Caco-2 (cell line): Measurements from ENCODE around the gene RBM17. TPM values are rescaled to one million over a fixed set of nuclear protein-coding genes. Genes with fewer than 3 reads are reported as not detected.

Experiments
- BruUV-seq: library from RNA; stranded (reverse); fragments of 400-500 nt; replicated peaks from 2 replicates; lab custom pipeline; 2021; lab: Mats Ljungman, UMichigan
- CTCF ChIA-PET: fragments of 300-600 bp; sonication (Branson Sonifier 250); formaldehyde crosslinking; loops from one replicate; lab custom pipeline; 2022; ENCODE audit warnings: antibody characterized with exemption; lab: Charles Lee
- POLR2A ChIA-PET: fragments of 300-600 bp; sonication (Branson Sonifier 250); formaldehyde crosslinking; loops from one replicate; lab custom pipeline; 2022; ENCODE audit warnings: antibody characterized with exemption; lab: Charles Lee
- DNase-seq, 2 experiments: peaks; one replicate each; pipeline versions ENCODE4 v3.0.0 to v3.0.0-alpha.2; 2020 to 2022
- H3K27me3 ChIP-seq: replicated peaks from 2 replicates; pipeline ENCODE4 v1.6.0; 2011; ENCODE audit warnings: low read length; ENCODE audit not compliant: control insufficient read depth, insufficient read depth
- H3K36me3 ChIP-seq: 2 replicates; pipeline ENCODE4 v1.5.1; 2011; ENCODE audit warnings: low read length; ENCODE audit not compliant: control insufficient read depth, insufficient read depth
- H3K4me1 ChIP-seq: fragments of 250-450 bp; sonication (Bioruptor Pico); 2 replicates; pipeline ENCODE4 v1.5.1; 2020; ENCODE audit warnings: mild to moderate bottlenecking
- H3K4me3 ChIP-seq: 2 replicates; pipeline ENCODE4 v1.5.1; 2011; ENCODE audit warnings: low read depth, mild to moderate bottlenecking, control low read depth, low read length
- H3K9me3 ChIP-seq: fragments of 250-450 bp; sonication (Bioruptor Pico); 2 replicates; pipeline ENCODE4 v1.5.1; 2020; ENCODE audit warnings: mild to moderate bottlenecking, moderate library complexity
- H3K27ac Mint-ChIP-seq: one replicate; pipeline ENCODE4 v1.8.0; 2022; ENCODE audit warnings: mixed read lengths; ENCODE audit not compliant: unreplicated experiment
- H3K27me3 Mint-ChIP-seq: one replicate; pipeline ENCODE4 v1.8.0; 2022; ENCODE audit warnings: mixed read lengths; ENCODE audit not compliant: insufficient read depth, unreplicated experiment
- H3K36me3 Mint-ChIP-seq: one replicate; pipeline ENCODE4 v1.8.0; 2022; ENCODE audit warnings: mild to moderate bottlenecking, mixed read lengths; ENCODE audit not compliant: insufficient read depth, unreplicated experiment
- H3K4me1 Mint-ChIP-seq: one replicate; pipeline ENCODE4 v1.8.0; 2022; ENCODE audit warnings: low read depth, mixed read lengths; ENCODE audit not compliant: unreplicated experiment
- H3K4me3 Mint-ChIP-seq: one replicate; pipeline ENCODE4 v1.8.0; 2022; ENCODE audit warnings: mild to moderate bottlenecking, moderate library complexity, mixed read lengths; ENCODE audit not compliant: unreplicated experiment
- H3K9me3 Mint-ChIP-seq: one replicate; pipeline ENCODE4 v1.8.0; 2022; ENCODE audit warnings: mixed read lengths; ENCODE audit not compliant: unreplicated experiment
- intact Hi-C: fragments of 100-400 bp; cut with micrococcal nuclease; formaldehyde crosslinking; loops from one replicate; pipeline ENCODE4 v1.10.0; 2022; ENCODE audit not compliant: unreplicated experiment
- total RNA-seq: library from RNA; stranded (reverse); gene quantifications from 2 replicates; pipeline ENCODE4 v1.2.3, GENCODE V29; 2022
- TF ChIP-seq, protein P1 (sequence below), 2 experiments: fragments of 200-600 bp in 1 of 2; IDR thresholded peaks; 1 replicate in 1 of 2; 2 replicates in 1 of 2; pipeline versions ENCODE4 v1.5.1 to v1.8.0; 2011 to 2022; ENCODE audit warnings: antibody characterized with exemption in 1 of 2, control low read depth in 1 of 2, inconsistent platforms in 1 of 2, low read depth in 1 of 2, low read length in 1 of 2, mild to moderate bottlenecking in 1 of 2, moderate library complexity in 1 of 2; ENCODE audit not compliant: insufficient read depth in 1 of 2, severe bottlenecking in 1 of 2, unreplicated experiment in 1 of 2

RBM17 gene
- total RNA-seq, 1 experiment from 2014 or later = 290 TPM

DNA sequence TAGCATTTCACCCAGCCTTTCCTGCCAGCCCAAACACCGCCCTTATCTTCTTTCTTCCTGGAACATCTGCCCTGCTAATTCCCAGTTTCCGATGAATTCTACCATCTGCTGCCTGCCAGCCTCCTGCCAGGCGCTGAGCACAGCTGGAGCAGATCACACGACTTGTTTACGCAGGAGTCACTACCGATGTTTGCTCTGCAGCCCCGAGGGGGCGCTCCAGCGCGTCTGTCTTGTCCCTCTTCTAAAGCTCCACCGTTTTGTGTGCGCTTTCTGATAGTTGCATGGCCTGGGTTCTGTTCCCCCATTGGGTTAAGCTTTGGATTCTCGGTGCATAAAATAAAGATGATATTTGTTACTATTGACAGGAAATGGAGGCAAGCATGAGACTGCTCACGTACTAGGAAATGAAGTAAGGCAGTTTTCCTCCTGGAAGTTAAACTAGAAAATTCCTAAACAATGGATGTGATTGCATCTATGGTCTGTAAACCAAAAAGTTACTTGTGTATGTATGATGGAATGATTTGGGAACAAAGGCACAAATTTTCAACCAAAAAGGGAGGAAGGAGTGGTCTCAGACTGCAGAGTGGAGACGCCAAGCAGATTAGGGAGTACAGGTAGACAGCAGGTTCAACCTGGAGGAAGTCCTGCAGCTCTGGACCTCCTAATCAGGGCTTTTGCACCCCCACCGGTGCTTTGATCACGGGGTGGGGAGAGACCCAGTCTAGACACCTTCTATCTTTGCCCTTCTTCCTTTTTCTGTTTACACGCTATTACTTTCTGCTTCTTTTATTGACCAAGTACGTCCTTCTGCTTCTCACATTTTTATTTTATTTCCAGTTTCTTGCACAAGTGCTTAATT lies 2.2 kb upstream of the RBM17 start:
- ChIA-PET POLR2A (no interaction called here), CTCF (interaction anchor here (0.5 to 1.7 kb wide), 13 partner anchors 10 to 320 kb away, joined by 3 to 19 read pairs (median 4); partner anchors contain the start of gene PFKFB3)
- Mint-ChIP-seq H3K4me3 (peak overlapping the region; percentile 13), H3K36me3 (no peaks in the 10 kb centered on the region), H3K27me3 (peaks cover 26% of the 10 kb centered on the region), H3K4me1 (peaks cover 30% of the 10 kb centered on the region), H3K27ac (no peak overlapping the region), H3K9me3 (no peaks in the 10 kb centered on the region)
- no peaks in the 10 kb centered on the region for H3K36me3 ChIP-seq
- TF ChIP-seq, protein P1, sequence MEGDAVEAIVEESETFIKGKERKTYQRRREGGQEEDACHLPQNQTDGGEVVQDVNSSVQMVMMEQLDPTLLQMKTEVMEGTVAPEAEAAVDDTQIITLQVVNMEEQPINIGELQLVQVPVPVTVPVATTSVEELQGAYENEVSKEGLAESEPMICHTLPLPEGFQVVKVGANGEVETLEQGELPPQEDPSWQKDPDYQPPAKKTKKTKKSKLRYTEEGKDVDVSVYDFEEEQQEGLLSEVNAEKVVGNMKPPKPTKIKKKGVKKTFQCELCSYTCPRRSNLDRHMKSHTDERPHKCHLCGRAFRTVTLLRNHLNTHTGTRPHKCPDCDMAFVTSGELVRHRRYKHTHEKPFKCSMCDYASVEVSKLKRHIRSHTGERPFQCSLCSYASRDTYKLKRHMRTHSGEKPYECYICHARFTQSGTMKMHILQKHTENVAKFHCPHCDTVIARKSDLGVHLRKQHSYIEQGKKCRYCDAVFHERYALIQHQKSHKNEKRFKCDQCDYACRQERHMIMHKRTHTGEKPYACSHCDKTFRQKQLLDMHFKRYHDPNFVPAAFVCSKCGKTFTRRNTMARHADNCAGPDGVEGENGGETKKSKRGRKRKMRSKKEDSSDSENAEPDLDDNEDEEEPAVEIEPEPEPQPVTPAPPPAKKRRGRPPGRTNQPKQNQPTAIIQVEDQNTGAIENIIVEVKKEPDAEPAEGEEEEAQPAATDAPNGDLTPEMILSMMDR (IDR thresholded peaks at IDR 0.05; ENCODE audit: insufficient read depth in 1 of 2, low read depth in 1 of 2, low read length in 1 of 2, severe bottlenecking in 1 of 2, unreplicated experiment in 1 of 2) = peak; percentile 89 to 98
- no peaks in the 10 kb centered on the region for H3K9me3 ChIP-seq
- DNase-seq = peak; percentile 88 to 89
- no peaks in the 10 kb centered on the region for H3K4me1 ChIP-seq
- H3K27me3 ChIP-seq = no peaks in the 10 kb centered on the region; the same call in 1 of the 2 replicates
- intact Hi-C loops = loop anchor here (1.0 to 5.0 kb wide), 3 partner anchors 76 to 320 kb away; partner anchors contain the start of gene PFKFB3
- H3K4me3 ChIP-seq = no peak overlapping the region
- no TSS peak for BruUV-seq

DNA sequence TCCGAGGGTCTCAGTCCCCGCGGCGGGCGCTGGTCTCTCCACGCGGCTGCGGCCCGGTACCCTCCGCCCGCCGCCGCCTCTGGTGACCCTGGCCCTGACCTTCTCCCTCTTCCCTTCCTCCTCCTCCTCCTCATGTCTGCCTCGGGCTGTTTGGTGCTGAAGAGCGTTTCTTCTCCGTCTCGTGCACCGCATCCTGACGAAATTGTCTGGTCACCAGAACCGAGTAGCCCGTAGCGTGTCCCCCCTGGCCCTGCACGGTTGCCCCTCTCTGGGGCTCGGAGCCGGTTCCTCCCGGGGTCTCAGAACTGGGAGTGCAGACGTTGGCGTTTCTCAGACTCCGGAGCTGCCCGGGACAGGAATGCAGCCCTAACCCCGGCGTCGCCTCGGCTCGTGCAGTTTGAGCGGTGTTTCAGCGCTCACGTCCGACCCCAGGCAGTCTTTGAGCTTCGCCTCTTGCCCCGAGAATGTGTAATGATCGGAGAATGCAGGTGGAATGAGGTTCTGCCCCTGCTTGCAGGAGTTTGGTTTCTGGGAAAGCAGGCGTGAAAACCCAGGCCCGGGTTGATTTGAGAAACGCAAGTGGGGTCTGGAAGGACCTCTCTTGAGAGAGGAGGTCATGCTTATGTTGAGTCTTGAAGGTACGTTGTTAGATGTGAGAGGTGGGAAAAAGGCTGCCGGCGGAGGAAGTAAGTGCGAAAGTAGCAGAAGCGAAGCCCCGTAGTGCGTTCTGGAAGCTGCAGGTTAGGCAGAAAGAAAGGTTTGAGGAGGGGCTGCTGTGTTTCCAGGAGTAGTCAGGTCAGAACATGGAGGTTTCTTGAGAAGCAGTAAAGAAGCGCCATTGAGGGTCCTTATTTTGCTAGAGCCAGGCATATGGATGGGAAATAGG lies 743 bp downstream of the RBM17 start:
- intact Hi-C loops = loop anchor here (2.0 to 5.0 kb wide), 3 partner anchors 19 to 113 kb away; partner anchors contain the start of gene PFKFB3
- H3K36me3 ChIP-seq = no peaks in the 10 kb centered on the region
- no peaks in the 10 kb centered on the region for H3K4me1 ChIP-seq
- Mint-ChIP-seq H3K4me3 (peak overlapping the region; percentile 86), H3K27me3 (peaks cover 14% of the 10 kb centered on the region), H3K9me3 (no peaks in the 10 kb centered on the region), H3K27ac (peak overlapping the region; percentile 80), H3K4me1 (peaks cover 41% of the 10 kb centered on the region), H3K36me3 (peaks cover 13% of the 10 kb centered on the region)
- H3K9me3 ChIP-seq = no peaks in the 10 kb centered on the region
- H3K27me3 ChIP-seq = no peaks in the 10 kb centered on the region; the same call in 1 of the 2 replicates
- TF ChIP-seq, protein P1 (IDR thresholded peaks at IDR 0.05; ENCODE audit: insufficient read depth in 1 of 2, low read depth in 1 of 2, low read length in 1 of 2, severe bottlenecking in 1 of 2, unreplicated experiment in 1 of 2) = no peak
- ChIA-PET POLR2A (interaction anchor here (0.9 kb wide), 1 partner anchor 113 kb away, joined by 3 read pairs; the partner anchor contains the start of gene PFKFB3), CTCF (interaction anchor here (0.5 to 1.3 kb wide), 9 partner anchors 8 to 317 kb away, joined by 3 to 6 read pairs (median 3); partner anchors contain the start of genes ANKRD16, FBH1 and PFKFB3)
- BruUV-seq = TSS peak; percentile 58
- peak overlapping the region; percentile 97 for H3K4me3 ChIP-seq
- peak; percentile 59 to 63 for DNase-seq
